NCI-H446 treated with DMSO at 0.1 percent for 48 hours (cell line): Measurements from ENCODE around the gene TRIM52.
"Not testable (repeated sequence)": the region's sequence is repeated elsewhere in the genome, so short reads cannot be mapped to it uniquely, and the experiment has no call there.

Experiments
- DNase-seq: peaks from one replicate; lab custom pipeline; 2025; lab: John Stamatoyannopoulos, UW

Gene TRIM52

GRCh38 chr5:181215997-181216989, 44.6 kb downstream of the TRIM52 start:
- DNase-seq, result no peak

GRCh38 chr5:181214249-181214648, 46.7 kb downstream of the TRIM52 start:
- not testable (repeated sequence) for DNase-seq

- DNase-seq, result no peak
Observed at GRCh38 chr5:181212934-181213333, 48.0 kb downstream of the TRIM52 start.

- DNase-seq, result no peak
Observed at GRCh38 chr5:181212080-181212479, 48.9 kb downstream of the TRIM52 start.

- no peak for DNase-seq
Observed at GRCh38 chr5:181211208-181211607, 49.7 kb downstream of the TRIM52 start.

GRCh38 chr5:181210698-181211097, 50.2 kb downstream of the TRIM52 start:
- DNase-seq, result not testable (repeated sequence)

GRCh38 chr5:181210148-181210547, 50.8 kb downstream of the TRIM52 start:
- not testable (repeated sequence) for DNase-seq

- not testable (repeated sequence) for DNase-seq
Observed at GRCh38 chr5:181209006-181209405, 51.9 kb downstream of the TRIM52 start.

GRCh38 chr5:181207960-181208253, 53.0 kb downstream of the TRIM52 start:
- DNase-seq, result no peak

GRCh38 chr5:181207214-181207959, 53.6 kb downstream of the TRIM52 start:
- DNase-seq, result no peak

- DNase-seq, result no peak
Observed at GRCh38 chr5:181205761-181206649, 54.9 kb downstream of the TRIM52 start.
